ENCODE data around the gene MAIP1.
A peak's percentile ranks its signal among the peaks of the same experiment; 100 is the strongest.
"Not testable (repeated sequence)": the region's sequence is repeated elsewhere in the genome, so short reads cannot be mapped to it uniquely, and the experiment has no call there.

The MAIP1 gene

GRCh38 chr2:199955339-199956061 is at the start of gene MAIP1, which contains the start of gene TYW5:
MAIP1 (plus strand) TSS chr2:199955582; CDS start chr2:199955799, 217 bp downstream.
TYW5 (minus strand) TSS chr2:199955491; CDS start chr2:199955470, 21 bp downstream.
- DNase-seq, result peak; percentile 84

GRCh38 chr2:199907008-199907714 is 48.2 kb upstream of the MAIP1 start:
- DNase-seq, result peak; percentile 9

DNA sequence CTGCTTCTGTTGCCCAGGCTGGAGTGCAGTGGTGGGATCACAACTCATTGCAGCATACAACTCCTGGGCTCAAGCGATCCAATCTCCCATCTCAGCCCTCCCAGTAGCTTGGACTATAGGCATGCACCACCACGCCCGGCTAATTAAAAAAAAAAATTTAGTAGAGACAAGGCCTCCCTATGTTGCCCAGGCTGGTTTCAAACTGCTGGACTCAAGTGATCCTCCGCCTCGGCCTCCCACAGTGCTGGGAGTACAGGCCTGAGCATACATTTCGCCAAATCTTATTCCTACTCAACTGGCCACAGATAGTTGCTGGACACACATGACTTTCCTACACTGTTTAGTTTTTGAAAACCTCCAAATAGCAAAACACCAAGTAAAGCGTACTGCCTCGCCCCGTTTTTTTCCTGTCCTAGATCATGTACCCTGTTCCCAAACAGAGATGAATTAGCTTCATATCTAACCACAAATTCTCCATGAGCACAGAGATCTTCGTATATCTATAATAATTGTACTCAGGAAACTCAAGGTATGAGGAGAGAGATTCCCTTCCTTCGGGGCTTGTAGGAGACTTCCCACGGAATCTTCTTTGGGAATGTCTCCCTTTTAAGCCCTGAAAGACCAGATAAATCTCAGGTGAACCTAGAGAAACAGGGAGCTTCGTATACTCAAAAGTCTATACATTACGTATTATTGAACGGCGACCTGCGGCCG is 44.9 kb upstream of the MAIP1 start:
- DNase-seq, result no peak

- peak; percentile 96 for DNase-seq
Measured at GRCh38 chr2:199911052-199911876, 44.1 kb upstream of the MAIP1 start, which contains the start of gene C2orf69. C2orf69 (plus strand) TSS chr2:199911293; CDS start chr2:199911439, 146 bp downstream.

DNA sequence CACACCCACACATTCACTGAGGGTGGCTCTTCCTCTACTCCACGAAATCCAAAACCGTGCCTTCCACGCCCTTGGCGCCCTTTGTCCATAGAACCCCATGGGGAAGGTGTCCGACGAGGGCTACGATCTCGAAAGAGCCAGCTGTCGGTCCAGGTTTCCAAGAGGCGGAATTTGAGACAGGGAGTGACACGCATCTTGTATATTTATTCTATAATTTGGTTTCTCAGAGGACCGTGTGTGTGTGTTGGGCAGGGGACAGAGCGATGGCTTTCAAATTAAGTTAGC is 43.6 kb upstream of the MAIP1 start:
- DNase-seq, result no peak

DNA sequence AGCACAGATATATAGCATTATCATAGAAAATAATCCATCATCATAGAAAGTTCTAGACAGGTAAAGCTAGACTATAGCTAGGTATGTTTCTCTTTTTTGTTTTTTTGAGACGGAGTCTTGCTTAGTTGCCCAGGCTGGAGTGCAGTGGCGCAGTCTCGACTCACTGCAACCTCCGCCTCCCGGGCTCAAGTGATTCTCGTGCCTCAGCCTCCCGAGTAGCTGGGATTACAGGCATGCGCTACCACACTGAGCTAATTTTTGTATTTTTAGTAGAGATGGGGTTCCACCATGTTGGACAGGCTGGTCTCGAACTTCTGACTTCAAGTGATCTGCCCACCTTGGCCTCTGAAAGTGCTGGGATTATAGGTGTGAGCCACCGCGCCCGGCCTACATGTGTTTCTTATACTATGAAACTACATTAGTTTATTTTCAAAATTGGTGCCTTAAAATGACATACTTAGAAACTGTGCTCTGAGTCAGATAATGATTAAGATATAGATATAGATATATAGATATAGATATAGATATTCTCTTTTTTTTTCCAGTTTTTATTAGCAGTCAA is 42.7 kb upstream of the MAIP1 start:
- not testable (repeated sequence) for DNase-seq

GRCh38 chr2:199914372-199914958 is 40.9 kb upstream of the MAIP1 start:
- no peak for DNase-seq

DNA sequence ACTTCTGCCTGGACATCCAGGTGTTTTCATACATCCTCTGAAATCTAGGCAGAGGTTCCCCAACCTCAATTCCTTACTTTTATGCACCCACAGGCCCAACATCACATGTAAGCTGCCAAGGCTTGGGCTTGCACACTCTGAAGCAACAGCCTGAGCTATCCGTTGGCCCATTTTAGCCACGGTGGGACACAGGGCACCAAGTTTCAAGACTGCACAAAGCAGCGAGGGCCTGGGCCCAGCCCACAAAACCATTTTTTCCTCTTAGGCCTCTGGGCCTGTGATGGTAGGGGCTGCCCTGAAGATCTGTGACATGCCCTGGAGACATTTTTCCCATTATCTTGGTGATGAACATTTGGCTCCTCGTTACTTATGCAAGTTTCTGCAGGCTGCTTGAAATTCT is 38.4 kb upstream of the MAIP1 start:
- no peak for DNase-seq

DNA sequence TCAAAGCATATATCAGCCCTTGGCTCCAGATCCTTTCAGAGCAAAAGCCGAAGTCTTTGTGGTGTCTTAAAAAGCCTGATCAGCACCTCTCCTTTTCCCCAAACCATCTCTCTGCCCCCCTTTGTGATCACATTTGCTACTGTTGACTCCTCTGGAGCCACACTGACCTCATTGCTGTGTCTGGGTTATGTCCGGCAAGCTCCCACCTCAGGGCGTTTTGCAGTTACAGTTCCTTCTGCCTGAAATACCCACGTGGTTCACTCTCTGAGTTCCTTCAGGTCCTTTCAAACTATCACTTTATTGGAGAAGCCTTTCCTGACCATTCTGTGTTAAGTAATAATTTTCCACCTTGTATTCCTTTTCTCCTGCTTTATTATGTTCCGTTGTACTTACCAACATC is 32.5 kb upstream of the MAIP1 start:
- DNase-seq, result no peak

DNA sequence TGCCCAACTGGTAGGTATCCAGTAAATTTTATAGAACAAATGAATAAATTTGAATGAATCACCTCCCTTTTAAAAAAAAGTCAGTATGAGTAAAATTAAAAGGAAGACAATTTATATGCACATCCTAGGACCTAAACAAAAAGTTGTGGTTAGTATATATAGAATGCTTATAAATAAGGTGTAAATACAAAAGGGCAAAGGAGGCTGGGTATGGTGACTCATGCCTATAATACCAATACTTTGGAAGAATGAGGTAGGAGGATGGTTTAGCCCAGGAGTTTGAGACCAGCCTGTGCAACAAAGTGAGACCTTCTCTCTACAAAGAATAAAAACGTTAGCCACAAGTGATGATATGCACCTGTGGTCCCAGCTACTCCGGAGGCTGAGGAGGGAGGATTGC is 31.5 kb upstream of the MAIP1 start:
- DNase-seq, result no peak

- no peak for DNase-seq
Measured at GRCh38 chr2:199926806-199927205, 28.6 kb upstream of the MAIP1 start.

GRCh38 chr2:199928226-199928625 is 27.2 kb upstream of the MAIP1 start:
- no peak for DNase-seq

GRCh38 chr2:199928626-199929025 is 26.8 kb upstream of the MAIP1 start:
- no peak for DNase-seq

GRCh38 chr2:199929262-199929661 is 26.1 kb upstream of the MAIP1 start:
- no peak for DNase-seq

GRCh38 chr2:199932312-199932855 is 23.0 kb upstream of the MAIP1 start:
- DNase-seq, result no peak

DNA sequence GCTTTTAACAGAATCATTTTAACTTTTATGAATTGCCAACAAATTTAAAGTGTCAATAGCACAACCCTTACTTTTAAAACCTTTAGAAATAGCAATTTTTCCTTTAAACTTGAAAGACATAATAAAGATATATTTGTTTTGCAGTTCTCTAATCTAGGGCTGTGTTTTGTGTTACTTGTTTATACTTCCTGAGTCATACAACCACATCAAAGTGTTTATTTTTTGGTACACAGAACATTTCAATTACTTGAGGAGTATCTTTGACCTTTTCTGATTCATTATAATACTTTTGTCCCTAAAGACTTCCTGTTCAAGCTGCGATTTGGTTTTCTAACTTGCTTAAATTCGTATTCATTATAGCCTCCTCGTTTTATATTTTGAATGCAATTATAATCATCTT is 21.9 kb upstream of the MAIP1 start:
- DNase-seq, result no peak

DNA sequence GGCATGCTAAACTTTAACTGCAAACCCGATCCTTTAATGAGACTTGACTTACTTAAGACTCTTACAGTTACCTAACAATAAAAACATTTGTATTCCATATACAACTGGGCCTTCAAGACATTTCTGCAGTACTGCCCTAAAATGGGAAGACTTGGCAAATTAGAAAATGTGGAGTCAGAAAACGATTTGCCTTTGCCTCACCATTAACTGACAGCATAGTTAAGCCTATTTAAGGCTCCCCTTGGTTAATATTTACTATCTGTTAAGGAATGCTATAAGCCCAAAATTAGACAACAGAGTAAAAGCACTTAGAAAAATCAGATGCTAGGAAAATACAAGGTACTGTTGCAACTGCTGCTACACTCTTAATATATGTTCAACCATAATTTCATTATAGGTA is 18.8 kb upstream of the MAIP1 start:
- no peak for DNase-seq

DNA sequence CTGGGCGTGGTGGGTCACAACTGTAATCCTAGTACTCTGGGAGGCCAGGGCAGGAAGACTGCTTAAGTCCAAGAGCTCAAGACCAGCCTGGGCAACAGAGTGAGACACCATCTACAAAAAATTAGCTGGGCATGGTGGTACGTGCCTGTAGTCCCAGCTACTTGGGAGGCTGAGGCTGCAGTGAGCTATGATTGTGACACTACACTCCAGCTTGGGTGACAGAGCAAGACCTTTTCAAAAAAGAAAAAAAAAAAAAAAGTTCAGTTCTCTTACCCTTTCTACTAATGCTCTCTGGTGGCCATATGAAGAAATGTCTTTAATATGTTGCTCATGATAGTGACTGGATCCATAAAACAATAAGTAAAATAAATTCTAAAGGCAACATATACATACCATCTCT is 15.0 kb upstream of the MAIP1 start:
- no peak for DNase-seq

- DNase-seq, result no peak
Measured at GRCh38 chr2:199943373-199943772, 12.0 kb upstream of the MAIP1 start.

DNA sequence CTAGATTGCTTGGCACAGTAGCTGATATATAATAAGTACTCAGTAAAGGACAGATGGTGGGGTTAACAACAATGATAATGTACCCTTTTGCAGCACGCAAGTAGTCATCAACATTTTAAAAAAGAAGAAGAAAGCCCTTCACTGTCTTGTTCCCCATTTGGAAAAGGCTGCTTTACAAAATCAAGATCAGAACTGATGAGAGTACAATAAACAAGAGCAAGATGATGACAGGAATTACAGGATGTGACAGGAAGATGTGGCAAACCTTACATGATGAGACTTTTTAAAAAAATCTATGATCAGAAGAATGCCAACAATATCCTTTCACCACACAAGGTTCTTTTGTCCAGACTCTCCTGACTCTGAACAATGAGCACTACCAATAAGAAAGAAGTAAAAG is 9.2 kb upstream of the MAIP1 start:
- DNase-seq, result no peak

GRCh38 chr2:199946836-199947235 is 8.5 kb upstream of the MAIP1 start:
- DNase-seq, result no peak

- no peak for DNase-seq
Measured at GRCh38 chr2:199950396-199950795, 5.0 kb upstream of the MAIP1 start.
